Breast epithelium (tissue), 3 donors: ENCODE data around the gene GP9.

Source experiments
- CTCF ChIP-seq, 3 donors: fragments of 450-650 bp; IDR thresholded peaks; one replicate each; pipeline ENCODE4 v1.5.1; 2016 to 2017; ENCODE audit warnings: antibody characterized with exemption in 3 of 3, mild to moderate bottlenecking in 3 of 3, moderate library complexity in 3 of 3
- POLR2A ChIP-seq: fragments of 450-650 bp; IDR thresholded peaks from one replicate; pipeline ENCODE4 v1.6.1; 2016; ENCODE audit warnings: antibody characterized with exemption, mild to moderate bottlenecking, moderate library complexity

GRCh38 chr3:129107793-129108192 is 47.2 kb downstream of the GP9 start:
- TF ChIP-seq CTCF (IDR thresholded peaks at IDR 0.05) (no peak), POLR2A (no peak)
